Omental fat pad (tissue), 4 donors: ENCODE data around the gene C6orf15. TPM values are rescaled to one million over a fixed set of nuclear protein-coding genes. Genes with fewer than 3 reads are reported as not detected.

Source experiments
- ATAC-seq: fragments of 150-250 bp; one replicate; pipeline ENCODE4 v1.9.1; 2016; ENCODE audit warnings: mild to moderate bottlenecking, moderate library complexity; ENCODE audit not compliant: low FRiP score
- DNase-seq: peaks from one replicate; pipeline ENCODE4 v3.0.0-alpha.2; 2019; ENCODE audit warnings: low spot score
- total RNA-seq, 4 donors: library from RNA; depleted of rRNA; stranded (reverse); fragments of >200 nt; gene quantifications; one replicate each; pipeline ENCODE4 v1.1.0, GENCODE V29; 2016
- TF ChIP-seq, protein P1 (sequence below), 3 donors: fragments of 450-650 bp; IDR thresholded peaks; one replicate each; pipeline ENCODE4 v1.5.1; 2016 to 2017; ENCODE audit warnings: antibody characterized with exemption in 3 of 3, mild to moderate bottlenecking in 3 of 3, moderate library complexity in 2 of 3

The C6orf15 gene
- total RNA-seq, 4 donors from 2014 or later: not detected

DNA sequence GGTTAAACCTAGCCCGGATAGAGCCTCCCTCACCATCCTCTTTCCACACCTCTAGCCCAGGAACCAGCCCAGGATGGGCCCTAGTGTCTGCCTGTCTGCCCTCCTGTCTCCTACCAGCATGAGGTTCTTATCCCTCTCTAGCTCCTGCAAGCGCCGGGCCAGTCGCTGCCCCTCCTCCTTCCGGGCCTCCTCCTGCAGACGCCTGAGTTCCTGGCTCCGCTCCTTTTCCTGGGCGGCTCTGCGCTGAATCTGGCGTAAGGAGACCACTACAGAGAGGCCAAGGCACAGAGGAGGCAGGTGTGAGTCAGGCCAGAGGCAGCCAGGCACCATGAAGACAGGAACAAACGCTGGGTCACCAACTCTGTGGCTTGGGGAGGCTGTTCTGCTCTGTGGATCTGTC lies 30.8 kb upstream of the C6orf15 start:
- no peak for DNase-seq
- peak; percentile 65 for ATAC-seq
- TF ChIP-seq, protein P1, sequence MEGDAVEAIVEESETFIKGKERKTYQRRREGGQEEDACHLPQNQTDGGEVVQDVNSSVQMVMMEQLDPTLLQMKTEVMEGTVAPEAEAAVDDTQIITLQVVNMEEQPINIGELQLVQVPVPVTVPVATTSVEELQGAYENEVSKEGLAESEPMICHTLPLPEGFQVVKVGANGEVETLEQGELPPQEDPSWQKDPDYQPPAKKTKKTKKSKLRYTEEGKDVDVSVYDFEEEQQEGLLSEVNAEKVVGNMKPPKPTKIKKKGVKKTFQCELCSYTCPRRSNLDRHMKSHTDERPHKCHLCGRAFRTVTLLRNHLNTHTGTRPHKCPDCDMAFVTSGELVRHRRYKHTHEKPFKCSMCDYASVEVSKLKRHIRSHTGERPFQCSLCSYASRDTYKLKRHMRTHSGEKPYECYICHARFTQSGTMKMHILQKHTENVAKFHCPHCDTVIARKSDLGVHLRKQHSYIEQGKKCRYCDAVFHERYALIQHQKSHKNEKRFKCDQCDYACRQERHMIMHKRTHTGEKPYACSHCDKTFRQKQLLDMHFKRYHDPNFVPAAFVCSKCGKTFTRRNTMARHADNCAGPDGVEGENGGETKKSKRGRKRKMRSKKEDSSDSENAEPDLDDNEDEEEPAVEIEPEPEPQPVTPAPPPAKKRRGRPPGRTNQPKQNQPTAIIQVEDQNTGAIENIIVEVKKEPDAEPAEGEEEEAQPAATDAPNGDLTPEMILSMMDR (IDR thresholded peaks at IDR 0.05): no peak

DNA sequence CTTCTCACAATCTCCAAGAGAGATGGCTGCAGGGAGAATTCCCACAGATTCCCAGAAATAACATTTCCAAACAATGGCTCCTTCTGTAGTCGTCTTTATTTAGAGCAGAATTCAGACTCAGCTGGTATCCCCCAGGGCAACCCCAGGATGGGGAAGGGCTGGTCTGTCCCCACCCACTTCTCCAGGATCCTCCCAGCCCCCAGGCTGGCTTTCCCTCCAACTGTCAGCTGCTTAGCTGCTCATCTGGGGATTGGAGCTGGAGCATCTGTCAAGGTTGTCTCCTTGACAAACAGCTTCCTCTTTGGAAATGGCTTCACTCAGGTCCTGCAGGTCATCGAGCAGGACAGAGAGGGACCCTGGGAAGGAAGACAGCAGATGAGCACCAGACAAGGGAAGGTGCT lies 30.0 kb upstream of the C6orf15 start:
- DNase-seq: no peak
- no peak for ATAC-seq
- TF ChIP-seq, protein P1 (IDR thresholded peaks at IDR 0.05): no peak

DNA sequence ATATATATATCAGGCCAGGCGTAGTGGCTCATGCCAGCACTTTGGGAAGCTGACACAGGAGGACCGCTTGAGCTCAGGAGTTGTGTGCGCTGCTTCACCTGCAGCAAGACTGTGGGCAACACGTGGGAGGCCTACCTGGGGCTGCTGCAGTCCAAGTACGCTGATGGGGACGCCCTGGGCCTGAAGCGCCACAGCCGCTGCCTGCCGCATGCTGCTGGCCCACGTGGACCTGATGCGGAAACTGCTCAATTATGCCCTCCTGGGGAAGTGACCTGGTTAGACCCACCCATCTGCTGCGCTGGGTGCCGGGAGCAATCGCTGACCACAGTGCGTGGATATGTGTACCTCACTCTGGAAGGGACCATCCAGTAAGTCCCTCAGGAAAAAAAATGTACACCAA lies 28.3 kb upstream of the C6orf15 start:
- TF ChIP-seq, protein P1 (IDR thresholded peaks at IDR 0.05): no peak
- ATAC-seq: no peak
- no peak for DNase-seq

DNA sequence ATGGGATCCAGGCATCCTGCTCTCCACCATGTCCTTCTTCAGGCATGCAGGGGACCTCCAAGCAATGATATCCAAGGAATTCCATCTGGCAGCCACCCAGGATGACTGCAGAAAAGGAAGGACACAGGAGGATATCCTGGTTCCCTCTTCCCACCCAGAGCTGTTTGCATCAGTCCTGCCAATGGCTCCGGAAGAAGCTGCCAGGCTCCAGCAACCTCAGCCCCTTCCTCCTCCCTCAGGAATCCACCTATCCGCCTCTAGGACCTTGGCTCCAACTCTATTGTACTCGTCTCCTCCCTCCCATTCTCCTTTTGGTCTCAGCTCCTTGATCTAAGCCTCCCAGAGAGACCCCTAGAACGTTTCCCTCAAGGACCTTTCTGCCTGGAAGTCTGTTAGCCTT lies 27.2 kb upstream of the C6orf15 start:
- DNase-seq (no peak), ATAC-seq (no peak)
- TF ChIP-seq, protein P1 (IDR thresholded peaks at IDR 0.05): no peak

DNA sequence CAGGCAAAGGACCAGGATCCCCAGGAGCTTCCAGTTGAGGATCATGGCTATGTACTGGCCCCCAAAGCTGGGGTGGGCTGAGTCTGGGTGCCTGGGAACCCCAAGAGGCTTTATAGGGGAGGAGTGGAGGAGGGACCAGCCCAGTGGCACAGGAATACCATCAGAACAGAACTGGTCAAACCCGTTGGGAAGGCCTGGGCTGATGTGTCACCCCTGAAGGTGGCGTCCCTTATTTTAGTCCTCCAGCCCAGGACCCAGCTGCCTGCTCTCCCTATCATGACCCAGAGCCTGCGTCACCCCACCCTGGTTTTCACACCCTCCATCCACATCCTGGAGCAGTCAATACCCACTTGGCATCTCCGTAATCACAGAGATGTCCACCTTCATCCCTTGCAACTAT lies 26.6 kb upstream of the C6orf15 start, which contains the start of gene PSORS1C2:
TSS of gene PSORS1C2 (minus strand) at position 85 of the 400 bp plus-strand sequence. CDS start at position 45, 40 bp downstream.
- DNase-seq: no peak
- TF ChIP-seq, protein P1 (IDR thresholded peaks at IDR 0.05): no peak
- ATAC-seq: no peak

DNA sequence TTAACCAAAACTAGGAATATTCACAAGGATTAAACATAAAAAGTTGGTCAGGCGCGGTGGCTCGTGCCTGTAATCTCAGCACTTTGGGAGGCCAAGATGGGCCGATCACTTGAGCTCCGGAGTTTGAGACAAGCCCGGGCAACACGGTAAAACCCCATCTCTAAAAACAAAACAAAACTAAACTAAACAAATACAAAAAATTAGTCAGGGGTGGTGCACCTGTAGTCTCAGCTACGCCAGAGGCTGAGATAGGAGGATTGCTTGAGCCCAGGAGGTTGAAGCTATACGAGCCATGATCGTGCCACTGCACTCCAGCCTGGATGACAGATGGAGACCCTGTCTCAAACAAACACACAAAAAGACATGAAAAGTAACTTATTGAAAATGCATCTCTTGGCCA lies 23.3 kb upstream of the C6orf15 start:
- TF ChIP-seq, protein P1 (IDR thresholded peaks at IDR 0.05): no peak
- ATAC-seq (no peak), DNase-seq (no peak)

DNA sequence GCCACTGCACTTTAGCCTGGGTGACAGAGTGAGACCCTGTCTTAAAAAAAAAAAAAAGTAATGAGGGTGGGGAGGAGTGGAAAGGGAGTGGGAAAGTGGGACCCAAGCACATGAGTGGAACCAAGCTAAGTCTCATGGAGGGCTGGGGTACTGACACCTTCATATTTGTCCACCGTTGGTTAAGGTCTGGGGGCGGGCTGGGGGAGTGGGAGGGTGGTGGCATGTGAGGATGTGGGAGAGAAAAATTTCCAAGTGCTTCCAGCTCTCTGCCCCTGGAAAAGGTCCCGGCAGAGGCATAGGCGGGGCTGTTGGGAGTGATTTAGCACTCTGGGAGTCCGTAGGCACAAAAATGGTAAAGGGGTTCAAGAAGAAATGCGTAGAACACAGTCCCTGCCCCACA lies 20.4 kb upstream of the C6orf15 start:
- ATAC-seq (no peak), DNase-seq (no peak)
- TF ChIP-seq, protein P1 (IDR thresholded peaks at IDR 0.05): no peak
